GM12891 (cell line): ENCODE measurements around the gene CRYGB.

Experiments
- DNase-seq: peaks from one replicate; pipeline ENCODE4 v3.0.0; 2011; ENCODE audit warnings: low spot score; ENCODE audit not compliant: insufficient read length
- FAIRE-seq: peaks from 2 replicates; lab custom pipeline; 2011; peaks lifted over from hg19 to GRCh38; lab: Jason Lieb, UNC
- PAX5 ChIP-seq: IDR thresholded peaks from 2 replicates; pipeline ENCODE4 v1.6.1; 2011; ENCODE audit warnings: low read length, moderate library complexity, mild to moderate bottlenecking; ENCODE audit not compliant: insufficient read depth, severe bottlenecking
- POLR2A ChIP-seq: IDR thresholded peaks from 2 replicates; pipeline ENCODE4 v1.6.1; 2011; ENCODE audit warnings: low read depth, low read length, control low read depth
- POLR2AphosphoS5 ChIP-seq: IDR thresholded peaks from 2 replicates; pipeline ENCODE4 v1.6.1; 2011; ENCODE audit warnings: low read depth, low read length, control low read depth
- POU2F2 ChIP-seq: IDR thresholded peaks from 2 replicates; pipeline ENCODE4 v1.6.1; 2011; ENCODE audit warnings: low read depth, mild to moderate bottlenecking, control low read depth, low read length, moderate library complexity
- SPI1 ChIP-seq: IDR thresholded peaks from 2 replicates; pipeline ENCODE4 v1.6.1; 2011; ENCODE audit warnings: low read depth, low read length, control low read depth
- TAF1 ChIP-seq: IDR thresholded peaks from 2 replicates; pipeline ENCODE4 v1.6.1; 2011; ENCODE audit warnings: low read depth, low read length, control low read depth

Gene CRYGB

GRCh38 chr2:208182835-208183234 lies 36.9 kb upstream of the CRYGB start:
- no peak for DNase-seq
- no peak for FAIRE-seq
- TF ChIP-seq POU2F2 (no peak), TAF1 (no peak), PAX5 (no peak), SPI1 (no peak), POLR2AphosphoS5 (no peak), POLR2A (no peak)

DNA sequence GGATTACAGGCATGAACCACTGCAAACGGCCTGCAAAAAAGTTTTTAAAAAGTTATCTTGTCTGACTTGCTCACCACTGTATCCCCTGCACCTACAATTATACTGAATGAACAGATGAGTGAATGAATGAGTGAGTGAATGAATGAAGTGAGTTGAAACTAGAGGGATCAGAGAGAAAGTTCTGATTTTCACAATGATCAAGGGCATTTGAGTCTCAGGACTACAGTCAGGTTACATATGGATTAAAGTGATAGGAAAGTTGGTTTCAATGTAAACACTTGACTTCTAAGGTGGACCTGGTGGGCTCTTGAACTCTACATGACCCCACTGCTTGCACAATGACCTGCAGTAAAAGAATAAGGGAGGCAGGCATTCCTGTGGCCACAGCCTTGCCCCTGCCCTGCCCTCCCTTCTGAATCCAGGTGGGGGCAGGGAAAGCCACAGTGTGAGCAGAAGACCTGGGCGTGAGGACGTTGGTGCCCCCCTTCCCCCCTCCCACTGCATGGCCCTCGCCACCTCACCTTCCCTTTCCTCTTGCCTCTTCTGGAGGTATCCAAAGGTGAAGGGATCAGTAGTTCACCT lies 33.2 kb upstream of the CRYGB start:
- no peak for TF ChIP-seq POLR2A
- no peak for TF ChIP-seq TAF1
- FAIRE-seq (no peak), DNase-seq (no peak)

DNA sequence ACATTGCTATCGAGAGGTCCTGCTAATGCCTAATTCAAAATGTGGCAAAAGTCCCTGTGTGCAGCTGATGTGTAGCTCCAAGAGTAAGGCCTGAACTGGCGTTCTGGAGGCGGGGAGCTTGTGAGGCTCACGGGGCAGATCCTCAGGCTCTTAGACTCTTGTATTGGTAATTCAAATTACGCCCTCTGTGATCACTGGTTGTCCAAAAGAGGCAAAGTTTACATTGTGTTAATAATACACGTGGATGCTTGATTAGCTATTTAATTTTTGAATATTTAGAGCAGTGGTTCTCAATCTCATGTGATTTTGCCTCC lies 29.8 kb upstream of the CRYGB start:
- DNase-seq (no peak), FAIRE-seq (no peak)
- no peak for TF ChIP-seq POLR2A
- no peak for TF ChIP-seq TAF1

- peak; percentile 58 for DNase-seq
- no peak for TF ChIP-seq TAF1
- TF ChIP-seq POLR2AphosphoS5: no peak
- no peak for TF ChIP-seq SPI1
- TF ChIP-seq POLR2A: no peak
- TF ChIP-seq POU2F2: no peak
- no peak for TF ChIP-seq PAX5
- FAIRE-seq: peak; percentile 89
These were observed 29.3 kb upstream of the CRYGB start for GRCh38 chr2:208175069-208175839.

GRCh38 chr2:208174144-208174543 lies 28.2 kb upstream of the CRYGB start:
- TF ChIP-seq POLR2AphosphoS5 (no peak), PAX5 (no peak), POU2F2 (no peak), TAF1 (no peak), SPI1 (no peak), POLR2A (no peak)
- DNase-seq (no peak), FAIRE-seq (no peak)

- no peak for FAIRE-seq
- TF ChIP-seq POU2F2 (no peak), PAX5 (no peak), POLR2A (no peak), TAF1 (no peak), SPI1 (no peak), POLR2AphosphoS5 (no peak)
These were observed 26.2 kb upstream of the CRYGB start for GRCh38 chr2:208172125-208172524.

DNA sequence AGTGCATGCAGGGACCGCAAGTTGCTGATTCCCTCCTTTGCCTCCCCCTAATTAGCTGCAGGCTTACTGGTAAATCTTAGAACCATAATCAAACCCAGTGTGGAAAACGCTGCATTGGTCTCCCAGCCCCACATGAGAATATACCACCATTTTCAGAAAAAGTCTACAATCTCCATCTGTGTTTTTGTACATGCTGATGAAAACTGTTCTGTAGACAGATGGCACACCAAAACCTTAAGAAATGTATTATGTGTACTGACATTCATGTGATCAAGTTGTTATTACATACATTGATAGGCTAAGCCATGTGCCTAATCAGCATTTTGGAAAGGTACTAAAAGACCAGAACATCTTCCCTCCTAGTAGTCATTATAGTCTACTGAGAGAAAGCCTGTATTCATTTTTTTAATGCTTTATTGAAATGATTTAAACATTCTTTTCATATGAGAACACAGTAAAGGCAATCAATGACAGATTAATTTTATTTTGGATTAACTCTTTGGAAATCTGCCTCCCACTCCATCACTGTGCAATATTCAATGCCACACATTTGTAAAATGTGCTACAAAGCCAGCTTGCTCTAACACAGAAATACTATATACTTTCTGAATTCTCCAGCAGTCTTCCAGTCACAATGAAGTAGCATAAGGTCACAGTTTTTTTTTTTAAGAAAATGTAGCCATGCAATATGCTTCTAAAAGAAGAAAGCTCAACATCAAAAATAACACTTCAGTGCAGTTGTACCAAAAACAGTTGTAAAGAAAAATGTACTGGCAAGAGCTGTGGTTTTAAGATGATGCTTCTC lies 19.2 kb upstream of the CRYGB start:
- no peak for TF ChIP-seq SPI1
- no peak for TF ChIP-seq POLR2AphosphoS5
- TF ChIP-seq TAF1: no peak
- TF ChIP-seq POLR2A: no peak
- FAIRE-seq: no peak

More at GRCh38 chr2:208172125-208172524, 26.2 kb upstream of the CRYGB start:
- DNase-seq: no peak

GRCh38 chr2:208163489-208163888 lies 17.5 kb upstream of the CRYGB start, which contains the start of gene CRYGA:
Gene CRYGA, minus strand, starts transcription at chr2:208163589. Its CDS starts 33 bp downstream, at chr2:208163556.
- no peak for FAIRE-seq

More for the DNA sequence above, 19.2 kb upstream of the CRYGB start:
- no peak for DNase-seq

GRCh38 chr2:208156439-208156838 lies 10.5 kb upstream of the CRYGB start:
- FAIRE-seq: no peak
- no peak for DNase-seq
- TF ChIP-seq POLR2A: no peak
- TF ChIP-seq SPI1: no peak
- no peak for TF ChIP-seq POU2F2
- TF ChIP-seq POLR2AphosphoS5: no peak
- TF ChIP-seq TAF1: no peak
- TF ChIP-seq PAX5: no peak

More at GRCh38 chr2:208163489-208163888, 17.5 kb upstream of the CRYGB start, which contains the start of gene CRYGA:
- no peak for DNase-seq
- TF ChIP-seq POLR2A: no peak
- TF ChIP-seq PAX5: no peak
- no peak for TF ChIP-seq POLR2AphosphoS5

DNA sequence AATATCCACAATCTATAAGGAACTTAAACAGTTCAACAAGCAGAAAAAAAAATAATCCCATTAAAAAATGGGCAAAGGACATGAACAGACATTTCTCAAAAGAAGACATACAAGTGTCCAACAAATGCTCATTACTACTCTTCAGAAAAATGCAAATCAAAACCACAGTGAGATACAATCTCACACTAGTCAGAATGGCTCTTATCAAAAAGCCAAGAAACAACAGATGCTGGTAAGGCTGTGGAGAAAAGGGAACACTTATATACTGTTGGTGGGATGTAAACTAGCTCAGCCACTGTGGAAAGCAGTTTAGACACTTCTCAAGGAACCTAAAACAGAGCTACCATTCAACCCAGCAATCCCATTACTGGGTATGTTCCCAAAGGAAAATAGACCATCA lies 7.2 kb upstream of the CRYGB start:
- DNase-seq (no peak), FAIRE-seq (no peak)
- TF ChIP-seq POLR2AphosphoS5: no peak
- no peak for TF ChIP-seq TAF1
- TF ChIP-seq SPI1: no peak
- TF ChIP-seq POLR2A: no peak
- no peak for TF ChIP-seq POU2F2
- TF ChIP-seq PAX5: no peak
